Measurements from ENCODE around the gene ZNF837. TPM values are rescaled to one million over a fixed set of nuclear protein-coding genes. Genes with fewer than 3 reads are reported as not detected.
A peak's percentile ranks its signal among the peaks of the same experiment; 100 is the strongest.
"Not testable (repeated sequence)": the region's sequence is repeated elsewhere in the genome, so short reads cannot be mapped to it uniquely, and the experiment has no call there.

The ZNF837 gene
- total RNA-seq, 1 experiment from 2014 or later, result 0.30 TPM

GRCh38 chr19:58351990-58352755, 28.7 kb downstream of the ZNF837 start:
- no peak for DNase-seq (ENCODE audit: extremely low read depth, low read depth)

- DNase-seq (ENCODE audit: extremely low read depth, low read depth), result no peak
Measured at GRCh38 chr19:58351558-58351878, 29.3 kb downstream of the ZNF837 start.

- no peak for DNase-seq (ENCODE audit: extremely low read depth, low read depth)
Measured at GRCh38 chr19:58350871-58351557, 29.8 kb downstream of the ZNF837 start.

DNA sequence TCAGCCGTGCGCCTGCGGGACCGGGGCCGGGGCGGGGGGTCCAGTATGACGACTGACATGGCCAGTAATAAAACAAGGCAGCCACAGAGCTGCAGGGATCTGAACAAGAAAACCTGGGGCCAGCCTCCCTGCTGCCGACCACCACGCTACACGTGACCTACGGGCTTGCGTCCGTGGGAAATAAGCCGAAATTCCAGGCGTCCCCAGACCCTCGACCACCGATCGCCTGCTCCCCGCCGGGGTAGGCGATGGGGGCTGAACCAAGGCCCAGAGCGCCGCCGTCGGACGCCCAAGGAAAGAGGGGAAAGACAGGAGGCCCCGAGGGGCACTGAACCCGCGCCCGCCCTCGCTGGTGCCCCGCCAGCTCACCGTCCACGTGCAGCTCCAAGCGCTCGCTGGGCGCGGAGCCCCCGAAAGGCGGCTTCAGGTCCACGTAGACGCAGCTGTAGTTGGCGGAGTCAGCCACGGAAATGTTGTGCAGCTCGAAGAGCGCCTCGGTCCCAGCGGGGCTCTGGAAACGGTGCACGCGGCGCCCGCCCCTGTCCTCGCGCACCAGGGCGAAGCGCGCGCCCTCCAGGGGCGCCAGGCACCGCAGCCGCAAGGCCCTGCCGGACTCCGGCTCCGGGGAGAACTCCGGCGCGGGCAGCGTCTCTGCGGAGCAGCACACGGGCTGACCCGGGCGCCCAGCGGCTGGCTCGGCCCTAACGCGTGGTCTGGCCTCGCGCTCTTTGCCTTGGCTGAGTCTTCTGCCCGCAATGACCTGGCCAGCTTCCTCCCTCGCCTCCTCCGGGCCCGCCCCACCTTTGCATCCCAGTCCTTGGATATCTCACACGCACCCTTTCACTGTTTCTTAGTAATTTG, 30.6 kb downstream of the ZNF837 start:
- no peak for DNase-seq (ENCODE audit: extremely low read depth, low read depth)

DNA sequence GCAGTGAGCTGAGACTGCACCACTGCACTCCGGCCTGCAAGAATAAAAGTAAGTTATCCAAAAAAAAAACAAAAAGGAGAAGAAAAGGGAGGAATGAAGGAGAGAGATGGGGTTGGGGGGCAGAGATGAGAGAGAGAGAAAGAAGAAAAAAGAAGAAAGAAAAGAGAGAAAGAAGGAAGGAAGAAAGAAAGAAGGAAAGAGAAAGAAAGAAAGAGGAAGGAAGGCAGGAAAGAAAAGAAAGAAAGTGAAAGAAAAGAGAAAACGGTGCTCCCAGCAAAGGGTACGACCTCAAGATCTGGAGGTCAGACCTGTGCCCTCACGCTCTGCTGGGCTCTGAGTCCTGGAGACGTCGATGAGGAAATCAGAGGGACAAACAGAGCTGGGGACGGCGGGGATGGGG, 31.2 kb downstream of the ZNF837 start:
- DNase-seq (ENCODE audit: extremely low read depth, low read depth), result no peak

- DNase-seq (ENCODE audit: extremely low read depth, low read depth), result not testable (repeated sequence)
Measured at GRCh38 chr19:58348080-58348479, 32.8 kb downstream of the ZNF837 start.

DNA sequence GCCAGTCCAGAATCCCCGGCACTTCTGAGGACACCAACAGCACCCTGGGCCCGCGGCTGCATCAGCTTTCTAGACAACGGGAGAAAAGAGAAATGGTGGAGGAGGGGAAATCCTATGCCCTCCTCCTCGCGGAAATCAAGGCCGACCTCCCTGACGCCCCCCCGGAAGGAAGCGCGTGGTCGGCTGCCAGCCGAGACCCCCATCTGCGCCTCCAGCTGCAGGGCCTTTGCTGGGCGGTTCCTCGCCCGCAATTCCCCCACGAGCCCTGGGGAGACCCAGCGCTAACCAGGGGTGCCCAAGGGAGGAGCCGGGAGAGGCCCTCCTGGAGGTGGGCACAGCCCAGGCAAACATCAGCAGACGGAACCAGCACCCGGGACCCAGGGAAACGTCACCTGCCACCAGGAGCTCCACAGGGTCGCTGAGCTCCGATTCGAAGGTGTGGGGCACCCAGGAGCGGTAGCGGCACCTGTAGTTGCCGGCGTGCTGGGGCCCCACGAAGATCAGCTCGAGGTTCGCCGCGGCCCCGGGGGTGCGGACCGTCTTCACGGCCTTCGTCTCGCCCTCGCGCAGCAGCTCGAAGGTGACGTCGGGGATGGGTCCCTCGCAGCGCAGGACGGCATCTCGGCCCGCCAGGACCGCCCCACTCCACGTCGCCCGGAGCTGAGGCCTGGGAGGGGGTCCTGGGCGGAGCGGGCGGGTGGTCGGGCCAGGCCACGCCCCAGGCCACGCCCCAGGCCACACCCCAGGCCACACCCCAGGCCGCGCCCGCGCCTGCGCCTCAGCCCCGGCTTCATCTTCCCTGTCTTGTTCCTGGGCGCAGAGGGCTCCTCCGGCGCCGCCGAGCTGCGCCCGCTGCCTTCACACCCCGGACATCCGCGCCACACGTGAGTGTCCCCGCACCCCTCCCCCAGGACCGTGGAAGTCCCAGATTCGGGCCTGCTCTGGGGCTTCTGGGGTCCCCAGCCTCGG, 33.6 kb downstream of the ZNF837 start:
- peak; percentile 39 for DNase-seq (ENCODE audit: extremely low read depth, low read depth)

GRCh38 chr19:58345558-58345957, 35.3 kb downstream of the ZNF837 start:
- no peak for DNase-seq (ENCODE audit: extremely low read depth, low read depth)

GRCh38 chr19:58338825-58339558, 41.8 kb downstream of the ZNF837 start:
- DNase-seq (ENCODE audit: extremely low read depth, low read depth), result no peak

DNA sequence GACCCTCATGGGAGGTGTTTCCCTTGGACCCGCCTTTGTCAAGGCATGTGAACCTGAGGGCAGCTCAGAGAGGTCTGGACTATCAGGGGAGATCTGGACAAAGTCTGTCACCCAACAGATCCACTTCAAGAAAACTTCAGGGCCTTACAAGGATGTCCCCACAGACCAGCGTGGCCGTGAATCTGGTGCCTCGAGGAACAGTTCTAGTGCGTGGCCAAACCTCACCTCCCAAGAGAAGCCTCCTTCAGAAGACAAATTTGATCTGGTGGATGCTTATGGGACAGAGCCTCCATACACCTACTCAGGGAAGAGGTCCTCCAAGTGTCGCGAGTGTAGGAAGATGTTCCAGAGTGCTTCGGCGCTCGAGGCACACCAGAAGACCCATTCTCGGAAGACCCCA, 42.5 kb downstream of the ZNF837 start:
- DNase-seq (ENCODE audit: extremely low read depth, low read depth), result no peak

GRCh38 chr19:58336820-58337219, 44.0 kb downstream of the ZNF837 start:
- no peak for DNase-seq (ENCODE audit: extremely low read depth, low read depth)

GRCh38 chr19:58336216-58336615, 44.6 kb downstream of the ZNF837 start:
- DNase-seq (ENCODE audit: extremely low read depth, low read depth), result no peak

GRCh38 chr19:58335630-58336029, 45.2 kb downstream of the ZNF837 start:
- DNase-seq (ENCODE audit: extremely low read depth, low read depth), result no peak

GRCh38 chr19:58334691-58335249, 46.1 kb downstream of the ZNF837 start:
- DNase-seq (ENCODE audit: extremely low read depth, low read depth), result no peak

DNA sequence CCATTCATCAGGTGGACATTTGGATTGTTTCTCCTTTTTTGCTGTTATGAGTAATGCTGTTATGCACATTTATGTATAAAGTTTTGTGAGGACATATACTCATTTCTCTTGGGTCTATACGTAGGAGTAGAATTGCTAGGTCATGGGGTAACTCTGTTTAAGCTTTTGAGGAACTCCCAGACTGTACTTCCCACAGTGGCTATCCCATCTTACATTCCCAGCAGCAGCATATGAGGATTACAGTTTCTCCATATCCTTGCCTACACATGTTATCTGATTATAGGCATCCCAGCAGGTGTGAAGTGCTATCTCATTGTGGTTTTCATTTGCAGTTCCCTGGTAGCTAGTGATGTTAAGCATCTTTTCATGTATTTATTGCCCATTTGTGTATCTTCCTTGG, 48.1 kb downstream of the ZNF837 start:
- DNase-seq (ENCODE audit: extremely low read depth, low read depth), result no peak

- peak; percentile 24 for DNase-seq (ENCODE audit: extremely low read depth, low read depth)
Measured at GRCh38 chr19:58330458-58330857, 50.4 kb downstream of the ZNF837 start.

- no peak for DNase-seq (ENCODE audit: extremely low read depth, low read depth)
Measured at GRCh38 chr19:58328999-58329398, 51.8 kb downstream of the ZNF837 start.

- peak; percentile 89 for DNase-seq (ENCODE audit: extremely low read depth, low read depth)
Measured at GRCh38 chr19:58326914-58327726, 53.7 kb downstream of the ZNF837 start, which contains the start of gene ZSCAN22. ZSCAN22 (plus strand) TSS chr19:58326994; CDS start chr19:58334803, 7,809 bp downstream.
